Measurements from ENCODE around the gene KRT83.

GRCh38 chr12:52285851-52286530, 35.2 kb downstream of the KRT83 start:
- TF ChIP-seq CTCF (IDR thresholded peaks at IDR 0.05) = no peak
- no peak for TF ChIP-seq POLR2A (IDR thresholded peaks at IDR 0.05)
